Activated naive CD4-positive, alpha-beta T cell treated with anti-CD3 and anti-CD28 coated beads for 36 hours (primary cell): ENCODE data around the gene KIF1C. TPM values are rescaled to one million over a fixed set of nuclear protein-coding genes. Genes with fewer than 3 reads are reported as not detected.
"Not testable (repeated sequence)": the region's sequence is repeated elsewhere in the genome, so short reads cannot be mapped to it uniquely, and the experiment has no call there.

Experiments
- CTCF ChIA-PET: fragments of 350-600 bp; sonication (Branson Sonifier 250); formaldehyde crosslinking; loops from one replicate; lab custom pipeline; 2021; ENCODE audit warnings: antibody characterized with exemption; lab: Charles Lee
- DNase-seq: peaks from one replicate; pipeline ENCODE4 v3.0.0-alpha.2; 2020
- H3K27ac Mint-ChIP-seq: one replicate; pipeline ENCODE4 v1.8.0; 2021; ENCODE audit warnings: mild to moderate bottlenecking, mixed read lengths
- H3K27me3 Mint-ChIP-seq: one replicate; pipeline ENCODE4 v1.8.0; 2021; ENCODE audit warnings: low read depth, mixed read lengths
- H3K36me3 Mint-ChIP-seq: one replicate; pipeline ENCODE4 v1.8.0; 2021; ENCODE audit warnings: low read depth, mixed read lengths
- H3K4me1 Mint-ChIP-seq: one replicate; pipeline ENCODE4 v1.8.0; 2021; ENCODE audit warnings: low read depth, mixed read lengths
- H3K4me3 Mint-ChIP-seq: one replicate; pipeline ENCODE4 v1.8.0; 2021; ENCODE audit warnings: mild to moderate bottlenecking, moderate library complexity, mixed read lengths
- H3K9me3 Mint-ChIP-seq: one replicate; pipeline ENCODE4 v1.8.0; 2021; ENCODE audit warnings: mixed read lengths
- intact Hi-C: fragments of 100-400 bp; cut with micrococcal nuclease; formaldehyde crosslinking; loops from one replicate; pipeline ENCODE4 v1.15.1; 2023
- microRNA-seq: library from miRNA; unstranded; fragments of <30 nt; microRNA quantifications from one replicate; pipeline ENCODE4 v1.2.0, GENCODE V29; 2022; ENCODE audit warnings: borderline microRNAs expressed, borderline replicate concordance
- total RNA-seq, 2 experiments: library from RNA; stranded (reverse); gene quantifications; one replicate each; pipeline ENCODE4 v1.2.3, GENCODE V29; 2021

Gene KIF1C
- total RNA-seq, 2 experiments from 2014 or later, result 30.5 to 31.1 TPM

DNA sequence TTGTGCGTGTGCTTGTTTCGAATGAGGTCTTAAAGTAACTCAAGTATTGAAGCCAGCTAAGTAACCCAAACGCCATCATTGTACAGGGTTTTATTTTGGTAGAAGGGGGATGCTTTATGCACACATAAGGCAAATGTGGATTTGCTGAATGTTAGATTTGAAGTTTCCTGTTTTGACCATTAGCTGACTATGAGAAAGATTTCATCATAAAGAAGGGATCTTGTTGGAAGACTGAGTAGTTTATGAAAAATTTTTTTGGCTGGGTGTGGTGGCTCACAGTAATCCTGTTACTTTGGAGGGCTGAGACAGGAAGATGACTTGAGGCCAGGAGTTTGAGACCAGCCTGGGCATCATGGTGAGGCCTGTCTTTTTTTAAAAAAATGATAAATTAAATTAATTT lies 70.5 kb downstream of the KIF1C start:
- intact Hi-C loops, result no loop called here
- no peak overlapping the region for H3K27ac Mint-ChIP-seq
- CTCF ChIA-PET, result interaction anchor here (0.6 to 1.0 kb wide), 2 partner anchors 34 to 37 kb away, joined by 3 to 4 read pairs; no protein-coding TSS in a partner anchor
- DNase-seq, result no peak
- H3K9me3 Mint-ChIP-seq, result no peaks in the 10 kb centered on the region
- H3K36me3 Mint-ChIP-seq, result no peaks in the 10 kb centered on the region
- no peak overlapping the region for H3K4me3 Mint-ChIP-seq
- no peaks in the 10 kb centered on the region for H3K27me3 Mint-ChIP-seq
- no peaks in the 10 kb centered on the region for H3K4me1 Mint-ChIP-seq

DNA sequence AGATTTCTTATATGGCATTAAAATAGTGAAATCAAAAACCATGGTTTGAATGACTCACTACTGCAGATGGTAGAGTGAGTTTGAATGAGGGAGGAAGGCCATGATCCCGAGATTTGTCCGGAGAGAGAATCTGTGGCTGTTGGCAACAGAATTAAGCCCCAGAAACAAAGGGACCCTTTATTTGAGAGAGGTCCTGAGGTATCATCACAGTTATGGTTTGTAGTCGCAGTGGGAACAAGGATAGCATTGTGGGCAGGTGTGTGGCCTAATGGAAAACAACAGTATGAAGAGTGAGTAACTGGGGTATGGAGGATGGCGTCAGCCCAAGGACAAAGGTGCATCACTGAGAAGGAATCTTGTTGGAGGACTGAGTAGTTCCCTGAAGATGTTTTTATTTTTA lies 72.0 kb downstream of the KIF1C start:
- no peaks in the 10 kb centered on the region for H3K27me3 Mint-ChIP-seq
- no peaks in the 10 kb centered on the region for H3K36me3 Mint-ChIP-seq
- no peaks in the 10 kb centered on the region for H3K4me1 Mint-ChIP-seq
- intact Hi-C loops, result no loop called here
- CTCF ChIA-PET, result interaction anchor here (0.6 kb wide), 1 partner anchor 24 kb away, joined by 3 read pairs; no protein-coding TSS in a partner anchor
- H3K27ac Mint-ChIP-seq, result no peak overlapping the region
- H3K4me3 Mint-ChIP-seq, result no peak overlapping the region
- DNase-seq, result no peak
- no peaks in the 10 kb centered on the region for H3K9me3 Mint-ChIP-seq

GRCh38 chr17:5075472-5075871 lies 77.7 kb downstream of the KIF1C start:
- CTCF ChIA-PET, result interaction anchor here (0.7 to 1.0 kb wide), 2 partner anchors 96 to 187 kb away, joined by 3 to 6 read pairs; no protein-coding TSS in a partner anchor
- intact Hi-C loops, result loop anchor here (5.0 kb wide), 1 partner anchor 117 kb away; the partner anchor contains the start of gene ZNF594
- H3K4me3 Mint-ChIP-seq, result not testable (repeated sequence)

DNA sequence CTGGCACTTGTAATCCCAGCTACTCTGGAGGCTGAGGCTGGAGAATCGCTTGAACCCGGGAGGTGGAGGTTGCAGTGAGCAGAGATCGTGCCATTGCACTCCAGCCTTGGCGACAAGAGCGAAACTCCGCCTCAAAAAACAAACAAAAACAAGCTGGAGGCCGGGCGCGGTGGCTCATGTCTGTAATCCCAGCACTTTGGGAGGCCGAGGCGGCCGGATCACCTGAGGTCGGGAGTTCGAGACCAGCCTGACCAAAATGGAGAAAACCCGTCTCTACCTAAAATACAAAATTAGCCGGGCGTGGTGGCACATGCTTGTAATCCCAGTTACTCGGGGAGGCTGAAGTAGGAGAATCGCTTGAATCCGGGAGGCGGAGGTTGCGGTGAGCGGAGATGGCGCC lies 79.5 kb downstream of the KIF1C start:
- H3K27me3 Mint-ChIP-seq, H3K9me3 Mint-ChIP-seq, H3K36me3 Mint-ChIP-seq, H3K27ac Mint-ChIP-seq, DNase-seq: not testable (repeated sequence)
- CTCF ChIA-PET, result interaction anchor here (0.6 to 1.0 kb wide), 2 partner anchors 15 to 151 kb away, joined by 3 read pairs; no protein-coding TSS in a partner anchor
- H3K4me3 Mint-ChIP-seq, result peak overlapping the region; percentile 89
- intact Hi-C loops, result loop anchor here (5.0 kb wide), 1 partner anchor 115 kb away; the partner anchor contains the start of gene ZNF594
- peaks cover 22% of the 10 kb centered on the region for H3K4me1 Mint-ChIP-seq

More at GRCh38 chr17:5075472-5075871, 77.7 kb downstream of the KIF1C start:
- not testable (repeated sequence) for H3K27me3 Mint-ChIP-seq, H3K27ac Mint-ChIP-seq, H3K36me3 Mint-ChIP-seq, H3K9me3 Mint-ChIP-seq, DNase-seq
- peaks cover 18% of the 10 kb centered on the region for H3K4me1 Mint-ChIP-seq

DNA sequence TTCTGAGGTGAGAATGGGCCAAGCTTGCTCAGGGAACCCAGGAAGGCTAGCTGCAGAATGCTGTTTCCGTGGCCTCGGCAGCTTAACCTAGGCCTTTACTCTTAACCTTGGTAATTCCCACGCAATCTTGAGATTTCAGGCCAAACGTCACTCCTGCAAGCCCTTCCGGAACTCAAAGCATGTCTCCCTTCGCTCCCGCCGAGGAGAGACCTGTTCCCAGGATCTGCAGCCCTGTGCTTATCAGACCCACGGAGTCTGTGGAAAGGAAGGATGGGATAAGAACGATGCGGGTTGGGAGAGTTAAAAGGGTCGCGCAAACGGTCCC lies 80.0 kb downstream of the KIF1C start:
- Mint-ChIP-seq H3K9me3 (peaks cover under 1% of the 10 kb centered on the region), H3K4me1 (peaks cover 22% of the 10 kb centered on the region), H3K36me3 (peaks cover 8% of the 10 kb centered on the region), H3K27ac (peak overlapping the region; percentile 85), H3K27me3 (no peaks in the 10 kb centered on the region), H3K4me3 (peak overlapping the region; percentile 89)
- intact Hi-C loops, result loop anchor here (2.0 to 5.0 kb wide), 2 partner anchors 33 to 115 kb away; partner anchors contain the start of genes ZNF232 and ZNF594
- no peak for DNase-seq
- CTCF ChIA-PET, result interaction anchor here (0.6 to 1.1 kb wide), 3 partner anchors 15 to 151 kb away, joined by 3 to 4 read pairs (median 3); partner anchors contain the start of gene ZNF594

Small RNA genes lying within 50 kb of the gene (microRNA-seq; reads per million reads assigned to microRNA genes)
- gene MIR6864, result not detected
- gene MIR6865, result not detected

Other genes with a start within 250 kb of the KIF1C start
- gene TM4SF5, start 226.1 kb upstream of the KIF1C start, total RNA-seq, result not detected
- under 1 TPM in 1 of 2 experiments, not detected in 1; 0.60 TPM for gene VMO1, start 211.6 kb upstream of the KIF1C start, total RNA-seq
- not detected for gene GLTPD2, start 209.0 kb upstream of the KIF1C start, total RNA-seq
- gene PSMB6, start 201.8 kb upstream of the KIF1C start, total RNA-seq, result 100 to 1,000 TPM; 171 to 186 TPM
- gene PLD2, start 190.8 kb upstream of the KIF1C start, total RNA-seq, result 10 to 100 TPM; 17.4 to 17.6 TPM
- gene MINK1, start 164.6 kb upstream of the KIF1C start, total RNA-seq, result 10 to 100 TPM; 49.1 to 50.4 TPM
- gene C17orf107, start 98.4 kb upstream of the KIF1C start, total RNA-seq, result 1 to 10 TPM; 1.9 TPM
- under 1 TPM; 0.22 to 0.38 TPM for gene CHRNE, start 94.9 kb upstream of the KIF1C start, total RNA-seq
- not detected for gene GP1BA, start 65.7 kb upstream of the KIF1C start, total RNA-seq
- 10 to 100 TPM; 63.8 to 65.2 TPM for gene SLC25A11, start 57.9 kb upstream of the KIF1C start, total RNA-seq
- 100 to 1,000 TPM; 133 to 140 TPM for gene RNF167, start 57.7 kb upstream of the KIF1C start, total RNA-seq
- gene PFN1, start 49.4 kb upstream of the KIF1C start, total RNA-seq, result 1,000 to 10,000 TPM; 1,812 to 1,876 TPM
- 10 to 100 TPM; 26.7 to 28.9 TPM for gene ENO3, start 46.8 kb upstream of the KIF1C start, total RNA-seq
- gene SPAG7, start 30.1 kb upstream of the KIF1C start, total RNA-seq, result 10 to 100 TPM; 68.6 to 70.2 TPM
- 10 to 100 TPM; 79.1 to 79.5 TPM for gene CAMTA2, start 10.3 kb upstream of the KIF1C start, total RNA-seq
- gene INCA1, start 428 bp upstream of the KIF1C start, total RNA-seq, result under 1 TPM; 0.21 to 0.54 TPM
- under 1 TPM; 0.12 to 0.19 TPM for gene SLC52A1, start 37.5 kb downstream of the KIF1C start, total RNA-seq
- gene ZFP3, start 80.5 kb downstream of the KIF1C start, total RNA-seq, result under 1 TPM; 0.62 to 0.83 TPM
- 1 to 10 TPM; 9.1 to 9.5 TPM for gene ZNF232, start 113.9 kb downstream of the KIF1C start, total RNA-seq
- under 1 TPM in 1 of 2 experiments, not detected in 1; 0.05 TPM for gene USP6, start 118.1 kb downstream of the KIF1C start, total RNA-seq
- gene ZNF594, start 193.9 kb downstream of the KIF1C start, total RNA-seq, result 1 to 10 TPM; 3.9 to 4.1 TPM
- not detected for gene SCIMP, start 236.9 kb downstream of the KIF1C start, total RNA-seq